NCI-H2107 (cell line): ENCODE results near the gene MNT.

Experiments used
- DNase-seq: peaks from one replicate; lab custom pipeline; 2025; lab: John Stamatoyannopoulos, UW

MNT gene

DNA sequence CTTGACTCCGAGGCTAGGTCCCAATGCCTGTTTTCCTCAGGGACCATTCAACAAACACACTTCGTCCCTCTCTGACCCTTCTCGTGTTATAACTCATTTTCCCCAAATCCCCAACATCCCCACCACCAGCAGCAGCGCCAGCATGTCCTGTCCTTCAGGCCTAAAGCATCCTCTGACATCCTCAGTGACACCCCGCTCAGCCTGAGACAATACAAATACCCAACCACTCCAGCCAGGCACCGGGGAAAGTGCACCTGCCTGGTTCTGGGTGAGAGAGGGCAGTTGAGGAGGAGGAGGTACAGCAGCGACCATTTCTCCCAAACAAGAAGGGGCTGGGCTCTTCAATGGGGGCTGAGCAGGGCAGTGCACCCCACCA is 4.7 kb downstream of the MNT start:
- no peak for DNase-seq

DNA sequence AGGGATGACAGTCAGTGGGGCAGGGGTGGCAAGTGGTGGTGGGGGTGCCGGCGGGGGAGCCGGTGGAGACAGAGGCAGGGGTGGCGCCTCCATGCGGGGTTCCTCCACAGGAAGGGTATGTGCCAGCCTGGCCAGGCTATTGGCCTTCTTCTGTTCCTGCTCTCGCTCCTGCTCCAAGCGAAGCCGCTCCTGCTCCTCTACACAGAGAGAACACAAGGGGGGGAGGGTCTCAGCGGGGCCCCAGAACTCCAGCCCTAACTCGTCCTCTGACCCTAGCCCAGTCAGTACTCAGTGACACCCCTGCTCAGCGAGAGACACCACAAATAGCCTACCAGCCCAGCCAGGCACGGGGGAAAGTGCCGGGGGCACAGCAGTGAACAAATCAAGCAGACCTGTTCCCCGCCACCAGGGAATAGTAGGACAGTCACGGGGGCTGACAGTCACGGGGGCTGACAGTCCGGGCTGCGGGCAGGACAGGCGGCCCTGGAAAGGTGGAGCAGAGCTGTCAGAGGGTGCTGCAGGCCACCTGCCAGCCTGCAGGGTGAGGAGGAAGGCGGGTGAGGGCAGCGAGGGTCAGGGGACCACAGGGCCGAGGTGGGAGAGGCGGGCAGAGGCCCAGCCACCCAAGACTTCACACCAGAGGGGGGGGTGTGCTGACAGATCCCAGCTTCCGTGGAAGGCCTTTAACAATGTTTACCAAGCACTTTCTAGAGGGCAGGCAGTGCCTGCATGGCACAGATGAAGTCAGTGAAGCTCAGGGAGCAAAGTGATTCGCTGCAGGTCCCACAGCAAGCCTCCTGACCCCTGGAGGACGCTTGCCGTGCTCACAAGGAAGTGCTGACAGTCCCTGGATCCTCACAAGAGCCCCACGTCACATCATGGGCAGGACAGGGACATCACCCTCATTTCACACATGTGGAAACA is 5.3 kb downstream of the MNT start:
- no peak for DNase-seq

DNA sequence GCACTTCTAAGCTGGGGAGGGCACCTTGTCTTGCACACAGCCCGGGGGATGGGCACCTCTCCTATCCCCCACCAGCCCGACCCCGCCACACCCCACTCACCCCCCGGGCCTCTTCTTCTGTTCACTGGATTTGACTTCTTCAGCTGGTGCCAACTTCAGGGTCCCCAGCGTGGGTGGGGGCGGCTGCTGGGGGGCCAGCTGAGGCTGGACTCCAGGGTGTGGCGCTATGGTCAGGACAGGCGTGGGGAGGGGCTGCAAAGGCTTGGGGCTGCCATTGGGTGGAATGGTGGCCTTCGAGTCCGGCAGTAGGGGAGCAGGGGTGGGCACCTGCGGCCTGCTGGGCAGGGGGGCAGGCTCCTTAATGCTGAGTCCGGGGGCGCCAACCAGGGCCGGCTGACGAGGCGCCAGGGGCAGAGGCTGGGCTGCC is 6.1 kb downstream of the MNT start:
- no peak for DNase-seq

DNA sequence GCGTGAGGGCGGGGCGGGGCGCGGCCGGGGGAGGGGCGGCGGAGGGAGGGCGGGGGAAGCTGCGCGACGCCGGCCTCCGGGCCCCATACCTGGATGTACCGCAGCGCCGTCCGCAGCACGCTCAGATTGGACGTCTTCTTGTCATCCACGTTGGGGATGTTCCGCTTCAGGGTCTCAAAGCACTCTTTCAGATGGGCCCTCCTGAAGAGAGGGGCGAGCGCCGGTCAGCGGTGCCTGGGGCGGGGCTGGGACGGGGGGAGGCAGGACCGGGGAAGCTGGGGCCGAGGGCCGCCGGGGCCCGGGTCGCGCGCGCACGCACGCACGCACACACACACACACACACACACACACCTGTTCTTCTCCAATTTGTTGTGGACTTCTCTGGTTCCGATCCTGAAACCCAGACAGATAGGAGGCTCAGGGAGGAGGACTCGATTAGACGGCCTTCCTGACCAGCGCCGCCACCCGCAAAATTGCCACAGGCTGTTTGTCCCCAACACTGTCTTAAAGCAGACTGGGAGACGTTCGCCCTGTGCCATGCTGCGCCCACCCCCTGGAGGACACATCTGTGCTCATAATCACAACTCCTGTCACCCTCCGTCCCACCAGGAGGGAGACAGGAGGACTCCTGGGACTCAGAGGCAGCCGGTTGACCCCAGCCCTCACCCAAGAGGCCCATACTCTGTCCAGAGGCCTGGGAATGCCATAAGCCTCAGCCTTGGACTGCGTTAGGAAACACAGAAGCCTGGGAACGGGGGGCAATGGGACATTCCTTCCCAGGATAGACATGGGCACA is 6.7 kb downstream of the MNT start:
- no peak for DNase-seq

DNA sequence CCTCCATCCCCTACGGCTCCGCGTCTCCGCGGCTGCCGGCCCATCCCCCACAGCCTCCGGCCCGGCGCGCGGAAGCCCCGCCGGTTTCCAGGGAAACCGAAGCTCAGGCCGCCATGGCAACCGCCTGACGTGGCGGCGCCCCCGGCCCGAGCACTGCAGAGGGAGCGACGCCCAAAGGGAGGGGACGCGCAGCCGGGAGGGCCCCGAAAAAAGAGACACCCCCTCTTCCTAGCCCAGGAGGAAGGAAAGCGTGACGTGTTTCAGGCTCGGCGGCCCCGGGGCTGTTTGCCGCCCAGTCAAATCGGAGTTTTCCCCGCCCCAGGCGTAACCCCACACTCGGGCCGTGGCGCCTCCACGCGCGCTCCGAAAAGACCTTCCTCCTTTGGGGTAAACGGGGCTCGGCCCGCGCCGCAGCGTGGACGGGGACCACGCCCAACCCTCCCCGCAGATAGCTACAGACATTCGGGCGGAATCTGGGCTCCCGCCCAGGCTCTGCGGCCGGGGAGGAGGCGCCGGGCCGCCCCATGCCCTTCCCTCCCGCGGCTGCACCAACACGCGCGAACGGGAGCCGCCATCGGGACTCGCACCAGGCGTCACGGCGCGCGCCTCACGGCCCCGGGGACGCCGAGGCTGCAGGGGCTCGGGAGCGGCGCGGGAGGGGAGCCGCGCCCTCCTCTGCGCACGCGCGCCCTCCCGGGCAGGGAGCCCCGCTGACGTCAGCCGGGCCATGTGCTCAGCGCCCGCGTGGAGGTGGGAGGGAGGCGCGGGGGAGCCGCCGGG is 7.5 kb downstream of the MNT start:
- DNase-seq, result peak; percentile 48

DNA sequence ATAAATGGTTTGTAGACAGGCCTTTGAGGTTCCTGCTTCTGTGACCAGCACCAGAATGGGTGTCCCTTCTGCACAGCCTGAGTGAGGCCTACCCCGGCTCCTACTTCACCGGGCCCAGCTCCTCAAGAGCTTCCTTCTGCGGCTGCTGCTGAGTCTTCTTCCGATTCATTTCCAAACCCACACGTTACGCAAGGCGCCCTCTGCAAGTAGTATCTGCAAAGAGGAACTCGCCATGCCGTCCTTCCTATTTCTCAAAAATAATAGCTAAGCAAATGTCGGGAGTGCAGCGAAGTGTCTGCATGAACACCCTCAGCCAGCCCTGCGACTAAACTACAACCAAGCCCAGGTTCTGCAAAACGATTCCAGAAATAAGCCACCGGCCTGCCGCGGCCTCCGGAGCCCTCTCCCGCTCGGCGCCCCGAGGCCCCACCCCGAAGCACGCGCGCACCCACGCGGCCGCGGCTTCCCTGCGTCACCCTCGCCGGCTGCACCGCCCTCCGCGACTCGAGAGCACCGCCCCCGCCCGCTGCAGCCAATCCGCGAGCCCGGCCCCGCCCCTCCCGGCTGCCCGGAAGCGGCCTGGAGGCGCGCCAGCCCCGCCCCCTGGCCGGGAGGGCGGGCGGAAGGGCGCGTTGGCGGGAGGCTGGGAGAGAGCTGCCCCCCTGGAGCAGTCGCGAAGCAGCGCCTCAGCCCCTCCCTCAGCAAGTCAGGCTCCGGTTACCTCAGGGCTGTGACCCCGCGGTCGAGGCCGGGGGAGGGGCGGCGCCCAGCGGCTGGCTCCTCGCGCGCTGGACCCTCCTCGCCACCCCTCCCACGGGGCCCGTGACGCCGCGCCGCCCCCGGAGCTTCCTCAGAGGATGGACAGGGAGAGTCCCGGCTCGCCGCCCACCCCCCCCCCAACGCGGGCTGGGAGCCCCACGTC is 8.3 kb downstream of the MNT start:
- DNase-seq, result peak; percentile 74

DNA sequence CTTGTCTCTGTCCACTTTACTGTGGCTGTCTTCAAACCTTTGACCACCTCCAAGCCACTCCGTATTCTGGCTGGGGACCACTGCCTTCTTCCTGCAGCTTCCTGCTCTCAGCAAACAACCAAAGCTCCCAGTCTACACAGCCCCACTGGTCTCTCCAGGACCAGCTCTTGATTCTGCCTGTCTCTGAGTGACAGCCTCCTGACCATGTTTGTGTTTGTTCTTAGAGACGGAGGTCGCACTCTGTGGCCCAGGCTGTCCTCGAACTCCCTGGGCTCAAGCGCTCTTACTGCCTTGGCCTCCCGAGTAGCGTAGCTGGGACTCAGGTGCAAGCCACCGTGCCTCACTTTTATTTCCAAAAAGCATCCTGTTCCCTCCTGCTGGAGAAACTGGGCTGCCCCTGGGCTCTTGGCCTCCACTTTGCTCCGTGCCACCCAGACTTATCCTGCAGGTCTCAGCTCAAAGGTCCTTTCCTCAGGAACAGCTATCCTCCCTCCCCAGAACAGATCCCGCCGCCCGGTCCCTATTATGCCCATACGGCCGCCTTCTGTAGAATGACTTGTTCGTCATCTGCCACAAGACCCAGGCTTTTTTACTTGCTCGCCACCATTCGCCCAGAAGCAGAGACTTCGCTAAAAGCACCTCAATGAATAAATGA is 9.1 kb downstream of the MNT start:
- no peak for DNase-seq

DNA sequence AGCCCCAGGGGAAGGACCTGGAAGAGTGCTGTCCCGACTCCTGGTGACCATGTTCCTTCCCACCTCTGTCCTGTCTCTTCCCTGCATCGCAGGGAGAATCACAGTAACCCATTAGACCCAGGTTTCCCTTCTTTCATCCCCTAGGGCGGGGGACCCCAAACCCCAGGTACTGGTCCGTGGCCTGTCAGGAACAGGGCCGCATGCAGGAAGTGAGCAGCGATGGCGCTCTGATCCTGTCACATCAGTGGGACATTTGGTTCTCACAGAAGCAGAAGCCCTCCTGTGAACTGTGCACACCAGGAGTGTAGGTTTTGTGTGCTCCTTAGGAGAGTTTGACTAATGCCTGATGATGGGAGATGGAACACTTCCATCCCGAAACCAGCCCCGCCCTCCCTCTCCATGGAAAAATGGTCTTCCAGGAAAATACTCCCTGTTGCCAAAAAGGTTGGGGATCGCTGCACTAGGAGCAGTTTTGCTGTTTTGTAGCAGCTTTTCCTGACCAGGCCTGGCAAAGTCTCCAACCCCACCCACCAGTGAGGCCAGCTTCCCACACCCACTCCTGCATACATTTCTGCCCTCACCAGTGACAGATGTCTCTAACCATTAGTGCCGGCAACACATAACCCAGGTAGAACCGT is 10.5 kb downstream of the MNT start:
- no peak for DNase-seq

DNA sequence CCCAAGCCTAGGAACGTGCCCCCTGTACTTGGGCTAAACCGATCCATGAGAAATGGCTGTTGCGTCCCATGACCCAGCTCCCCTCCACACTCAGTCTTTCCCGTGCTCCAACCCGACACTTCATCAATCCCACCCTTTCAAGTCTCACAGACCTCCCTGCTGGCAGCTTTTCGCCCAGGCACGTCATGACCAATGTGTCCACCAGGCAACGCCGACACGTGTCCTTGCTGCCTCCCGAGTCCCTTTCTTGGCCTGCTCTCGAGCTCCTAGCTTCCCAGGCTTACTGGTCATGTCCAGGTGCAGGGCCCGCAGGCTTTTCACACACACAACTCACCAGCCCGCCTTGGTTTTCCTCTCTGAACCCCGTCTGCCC is 12.2 kb downstream of the MNT start:
- DNase-seq, result no peak

DNA sequence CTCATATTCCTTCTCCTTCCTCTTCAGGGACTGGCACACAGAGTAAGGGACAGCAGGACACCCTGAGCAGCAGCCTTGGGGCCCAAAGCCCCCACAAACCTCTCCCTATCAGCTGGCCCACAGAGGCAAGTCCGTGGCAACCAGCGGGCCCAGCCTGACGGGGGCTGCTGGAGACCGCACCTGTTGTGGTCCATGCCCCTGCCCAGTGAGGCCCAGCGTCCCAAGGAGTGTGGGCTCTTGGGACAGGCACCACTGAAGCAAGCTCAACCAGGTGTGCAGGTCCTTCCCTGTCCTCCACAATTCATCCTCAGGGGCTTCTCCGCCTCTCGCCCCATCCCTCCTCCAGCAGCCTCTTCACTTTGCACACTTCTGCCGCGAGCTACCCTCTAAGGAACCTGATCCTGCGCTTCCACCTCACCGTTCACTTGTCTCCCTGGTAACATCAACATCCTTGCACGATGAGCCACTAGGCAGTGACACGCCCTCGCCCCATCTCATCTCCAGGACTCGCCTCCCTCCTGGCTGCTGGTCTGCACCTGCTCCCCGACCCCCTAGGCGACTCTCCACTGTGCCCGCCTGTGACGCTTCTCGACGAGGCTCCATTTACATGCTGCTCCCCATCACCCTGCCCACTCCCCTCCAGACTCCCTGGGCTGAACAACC is 12.7 kb downstream of the MNT start:
- no peak for DNase-seq

DNA sequence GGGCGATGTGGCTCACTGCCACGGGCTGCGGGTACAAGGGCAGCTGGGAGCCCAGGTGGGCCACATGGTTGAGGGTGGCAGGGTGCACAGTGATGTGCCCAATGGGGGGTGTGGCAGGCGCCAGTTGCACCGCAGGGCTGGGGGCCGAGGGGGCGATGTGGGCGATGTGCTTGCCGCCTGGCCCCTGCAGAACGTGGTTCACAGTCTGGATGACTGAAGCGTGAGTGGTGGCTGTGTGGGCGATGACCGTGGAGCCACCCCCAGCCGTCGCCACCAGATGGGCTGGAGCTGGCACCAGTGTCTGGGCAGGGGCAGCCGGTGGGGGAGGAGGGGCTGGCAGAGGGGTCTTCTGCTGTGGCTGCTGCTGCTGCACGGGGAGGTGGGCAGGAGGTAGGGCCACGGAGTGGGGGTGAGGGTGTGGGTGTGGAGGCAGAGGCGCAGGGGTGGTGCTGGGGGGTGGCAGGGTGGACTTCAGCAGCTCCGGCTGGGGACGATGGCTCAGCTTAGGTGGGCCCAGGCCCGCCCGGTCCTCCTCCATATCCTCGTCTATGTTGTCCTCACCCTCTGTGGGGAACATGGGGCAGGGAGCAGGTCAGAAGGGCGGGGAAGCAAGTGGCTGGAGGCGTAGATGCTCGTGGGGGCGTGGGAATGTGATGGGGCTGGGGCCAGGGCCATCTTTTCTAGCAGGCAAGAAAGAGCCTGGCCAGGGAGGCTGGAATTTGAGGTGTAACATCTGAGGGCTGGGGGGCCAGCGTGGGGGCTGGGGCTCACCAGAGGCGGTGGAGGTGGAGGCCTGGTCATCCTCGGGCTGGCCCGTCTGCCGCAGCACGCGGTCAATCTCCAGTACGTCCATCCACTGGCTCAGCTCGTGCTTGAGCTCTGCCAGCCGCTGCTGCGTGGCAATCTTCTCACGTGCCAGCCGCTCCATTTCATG is 13.5 kb downstream of the MNT start:
- DNase-seq, result no peak

DNA sequence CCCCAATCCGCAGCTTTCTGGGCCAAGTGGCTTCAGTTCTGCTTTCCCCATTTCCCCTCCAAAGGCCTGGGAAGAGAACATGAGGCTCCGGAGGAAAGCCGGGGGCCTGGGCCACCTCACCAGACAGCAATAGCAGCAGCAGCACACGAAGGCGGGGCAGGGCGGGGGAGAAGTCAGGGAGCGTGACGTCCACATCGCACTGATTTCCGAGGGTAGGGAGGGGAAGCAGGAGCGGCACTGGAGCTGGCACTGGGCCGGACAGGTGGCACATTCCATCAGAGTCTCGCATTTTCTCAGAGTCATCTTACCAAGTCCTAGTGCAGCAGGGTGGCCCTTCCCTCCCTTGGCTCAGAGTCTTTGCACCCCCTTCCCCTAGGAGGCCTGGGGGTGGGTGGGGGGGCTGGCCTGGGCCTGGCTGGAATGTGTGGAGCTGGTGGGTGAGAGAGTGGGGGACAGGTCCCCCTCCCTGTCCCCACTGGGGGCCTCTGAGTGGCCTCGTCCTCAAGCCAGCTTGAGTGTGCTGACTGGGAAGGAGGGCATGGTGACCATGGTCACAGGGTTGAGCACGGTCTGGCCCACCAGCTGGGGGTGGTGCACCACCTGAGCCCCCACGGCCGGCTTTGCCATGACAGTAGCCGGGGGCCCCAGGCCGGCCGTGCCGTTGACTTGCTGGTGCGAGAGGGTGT is 14.3 kb downstream of the MNT start:
- no peak for DNase-seq

DNA sequence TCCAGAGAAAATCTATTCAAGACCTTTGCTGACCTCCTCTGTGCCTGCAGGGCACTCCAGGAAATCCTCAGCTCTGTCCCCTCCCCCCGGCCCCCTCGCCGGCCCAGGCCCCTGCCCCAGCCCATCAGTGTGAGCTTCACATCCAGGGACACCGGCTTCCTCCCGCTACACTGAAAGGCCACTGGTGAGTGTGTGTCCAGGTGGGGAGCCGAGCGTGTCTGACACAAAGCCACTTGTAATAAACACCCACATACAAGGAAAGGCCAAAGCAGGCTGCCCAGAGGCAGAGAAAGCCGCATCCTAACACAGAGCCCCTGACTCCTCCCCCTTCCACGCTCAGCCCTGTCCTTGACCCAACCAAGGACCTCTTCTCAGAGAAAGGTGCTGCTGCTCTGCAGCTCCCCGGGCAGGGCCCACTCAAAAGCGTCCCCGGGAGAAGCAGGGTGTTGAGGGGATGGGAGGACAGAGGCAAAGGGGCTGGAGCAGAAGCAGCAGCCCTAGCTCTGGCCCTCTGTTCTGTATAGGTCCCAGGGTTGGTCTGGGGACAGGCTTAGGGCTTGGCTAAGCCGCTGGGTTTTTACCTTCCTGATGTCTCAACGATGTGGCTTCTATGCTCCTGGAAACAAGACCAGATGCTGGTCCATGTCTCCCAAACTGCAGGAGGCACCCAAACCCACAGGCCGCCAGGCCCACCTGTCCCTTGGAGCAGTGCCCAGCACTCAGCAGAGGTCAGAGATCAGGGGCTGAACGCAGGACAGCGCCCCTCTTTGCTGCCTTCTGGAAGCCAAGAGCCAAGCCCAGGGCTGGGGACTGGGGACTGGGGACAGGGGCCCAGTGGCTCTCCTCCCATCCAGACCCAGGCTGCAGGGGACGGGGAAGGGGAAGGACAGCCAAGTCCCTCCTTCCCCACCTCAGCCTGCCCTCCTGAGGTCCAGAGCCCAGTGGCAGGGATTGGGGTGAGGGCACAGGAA is 15.3 kb downstream of the MNT start:
- DNase-seq, result no peak

DNA sequence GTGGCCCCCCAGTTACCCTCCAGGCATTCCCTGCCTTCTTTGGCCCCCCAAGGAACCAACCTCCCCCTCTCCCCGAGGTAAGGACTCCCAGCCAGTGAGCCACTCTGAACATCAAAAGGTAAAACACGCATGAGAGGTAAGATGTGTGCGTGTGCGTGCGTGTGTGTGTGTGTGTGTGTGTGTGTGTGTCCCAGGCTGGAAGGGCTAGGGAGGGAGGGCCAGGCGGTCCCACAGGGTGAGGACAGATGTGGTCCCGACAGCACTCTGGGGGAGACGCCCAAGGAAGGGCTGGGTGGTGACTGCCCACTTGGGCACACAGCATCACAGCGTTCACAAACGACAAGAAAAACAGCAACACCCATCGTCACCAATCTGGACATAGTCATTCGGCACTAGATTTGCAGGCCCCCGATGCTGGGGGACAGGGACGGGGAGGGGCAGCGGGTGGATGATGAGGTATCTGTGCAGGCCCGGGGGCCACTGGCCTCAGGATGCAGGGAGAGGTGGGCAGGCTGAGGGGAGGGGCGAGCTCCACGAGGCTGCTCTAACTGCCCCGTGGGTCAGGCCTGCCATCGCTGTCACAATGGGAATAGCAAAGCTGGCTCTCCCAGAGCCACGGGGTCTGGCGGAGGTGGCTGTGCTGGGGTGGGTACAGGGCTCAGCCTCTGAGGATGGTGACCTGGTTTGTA is 16.3 kb downstream of the MNT start:
- DNase-seq, result no peak

DNA sequence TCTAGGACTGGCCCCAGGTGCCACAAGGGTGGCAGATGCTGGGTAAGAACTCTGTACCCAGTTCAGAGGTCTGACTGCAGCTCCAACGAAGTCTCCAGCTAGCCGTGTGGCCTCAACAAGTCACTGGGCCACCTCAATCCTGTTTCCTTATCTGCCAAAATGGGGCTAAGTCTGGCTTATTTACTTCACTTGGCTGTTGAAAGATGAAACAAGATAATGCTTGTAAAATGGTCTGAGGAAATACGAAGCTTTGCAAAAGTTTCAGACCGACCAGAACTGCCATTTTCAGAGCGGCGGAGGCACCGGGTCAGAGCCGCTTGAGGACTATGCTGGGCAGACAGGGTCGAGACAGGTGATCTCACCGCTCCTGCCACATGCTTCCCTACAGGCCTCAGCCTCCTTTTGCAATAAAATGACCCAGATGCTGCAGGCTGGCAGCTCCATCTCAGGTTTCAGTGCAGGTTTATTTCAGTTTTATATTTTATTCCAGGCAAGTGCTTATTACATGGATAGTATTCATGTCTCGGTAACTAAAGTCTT is 17.2 kb downstream of the MNT start:
- DNase-seq, result no peak
